H1 (cell line): Measurements from ENCODE around the gene ZNF362. TPM values are rescaled to one million over a fixed set of nuclear protein-coding genes. Genes with fewer than 3 reads are reported as not detected.

ENCODE experiments used
- CTCF ChIA-PET: fragments of 300-600 bp; sonication (Branson Sonifier 250); formaldehyde crosslinking; loops from one replicate; lab custom pipeline; 2021; ENCODE audit not compliant: partially characterized antibody; lab: Charles Lee
- POLR2A ChIA-PET: fragments of 300-600 bp; sonication (Branson Sonifier 250); formaldehyde crosslinking; loops from one replicate; lab custom pipeline; 2021; ENCODE audit warnings: inconsistent platforms; ENCODE audit not compliant: partially characterized antibody; lab: Charles Lee
- DNase-seq, 2 experiments: peaks; one replicate each; pipeline versions ENCODE4 v3.0.0 to v3.0.0-alpha.2; 2010 to 2022; ENCODE audit warnings: low spot score in 2 of 2, low read depth in 1 of 2, mixed read lengths in 1 of 2
- FAIRE-seq: peaks from 2 replicates; lab custom pipeline; 2011; peaks lifted over from hg19 to GRCh38; lab: Jason Lieb, UNC
- H2AFZ ChIP-seq: 2 replicates; pipeline ENCODE4 v1.8.1; 2012; ENCODE audit warnings: low read length, inconsistent platforms
- H2AK5ac ChIP-seq: 2 replicates; pipeline ENCODE4 v1.6.1; 2013; ENCODE audit warnings: low read depth, low read length
- H2BK120ac ChIP-seq: replicated peaks from 2 replicates; pipeline ENCODE3; 2013; ENCODE audit warnings: low read depth, low read length, inconsistent platforms
- H2BK12ac ChIP-seq: 2 replicates; pipeline ENCODE4 v1.6.1; 2013; ENCODE audit warnings: low read depth, low read length
- H2BK15ac ChIP-seq: 2 replicates; pipeline ENCODE4 v1.6.1; 2013; ENCODE audit warnings: low read length
- H2BK20ac ChIP-seq: 2 replicates; pipeline ENCODE4 v1.6.1; 2013; ENCODE audit warnings: low read length
- H2BK5ac ChIP-seq: 2 replicates; pipeline ENCODE4 v1.6.1; 2013; ENCODE audit warnings: low read depth, low read length
- H3K14ac ChIP-seq: 2 replicates; pipeline ENCODE4 v1.6.1; 2013; ENCODE audit warnings: inconsistent platforms; ENCODE audit not compliant: insufficient read length
- H3K18ac ChIP-seq: 2 replicates; pipeline ENCODE4 v1.6.1; 2013; ENCODE audit warnings: low read length; ENCODE audit errors: extremely low read depth
- H3K23ac ChIP-seq: 2 replicates; pipeline ENCODE4 v1.6.1; 2013; ENCODE audit warnings: inconsistent platforms; ENCODE audit not compliant: insufficient read length
- H3K23me2 ChIP-seq: 2 replicates; pipeline ENCODE4 v1.6.1; 2013; ENCODE audit warnings: low read depth, low read length
- H3K27ac ChIP-seq: 2 replicates; pipeline ENCODE4 v1.6.1; 2011; ENCODE audit warnings: low read depth, low read length, inconsistent platforms
- H3K27me3 ChIP-seq, 4 experiments: replicated peaks in 1 of 4; 1 replicate in 1 of 4; 2 replicates in 3 of 4; pipeline versions ENCODE4 v1.6.1 to v1.8.1; 2011 to 2013; ENCODE audit warnings: low read length in 3 of 4, mild to moderate bottlenecking in 3 of 4, inconsistent platforms in 2 of 4, mixed read lengths in 2 of 4, moderate library complexity in 1 of 4; ENCODE audit not compliant: control insufficient read depth in 3 of 4, insufficient read depth in 3 of 4; ENCODE audit errors: extremely low read depth in 1 of 4
- H3K36me3 ChIP-seq, 4 experiments: 2 replicates each; pipeline versions ENCODE4 v1.6.1 to v1.8.1; 2011 to 2013; ENCODE audit warnings: mild to moderate bottlenecking in 4 of 4, low read length in 3 of 4, moderate library complexity in 2 of 4, control low read depth in 1 of 4, inconsistent platforms in 1 of 4; ENCODE audit not compliant: insufficient read depth in 4 of 4, control insufficient read depth in 2 of 4
- H3K4ac ChIP-seq: replicated peaks from 2 replicates; pipeline ENCODE3; 2013; ENCODE audit warnings: low read length, low read depth, mixed read lengths, inconsistent platforms; ENCODE audit not compliant: insufficient read length
- H3K4me1 ChIP-seq, 4 experiments: replicated peaks in 1 of 4; 1 replicate in 1 of 4; 2 replicates in 3 of 4; pipeline versions ENCODE4 v1.6.1 to v1.8.1; 2011 to 2013; ENCODE audit warnings: low read length in 3 of 4, inconsistent platforms in 2 of 4, mixed read lengths in 1 of 4; ENCODE audit not compliant: insufficient read depth in 4 of 4, control insufficient read depth in 3 of 4
- H3K4me2 ChIP-seq, 2 experiments: 2 replicates each; pipeline versions ENCODE4 v1.6.1 to v1.8.1; 2011 to 2013; ENCODE audit warnings: low read depth in 2 of 2, low read length in 2 of 2, control low read depth in 1 of 2, inconsistent platforms in 1 of 2, mild to moderate bottlenecking in 1 of 2; ENCODE audit not compliant: insufficient read depth in 1 of 2
- H3K4me3 ChIP-seq, 4 experiments: fragments of 200-600, 300-600 bp in 1 of 4; sonication (generic), shearing (Covaris generic), sonication (Bioruptor Twin) in 1 of 4; 2 replicates each; pipeline versions ENCODE4 v1.5.1 to v1.8.1; 2011 to 2016; ENCODE audit warnings: low read length in 4 of 4, low read depth in 3 of 4, control low read depth in 2 of 4, inconsistent platforms in 2 of 4, mild to moderate bottlenecking in 2 of 4, mixed read lengths in 1 of 4, moderate library complexity in 1 of 4; ENCODE audit not compliant: insufficient read depth in 2 of 4; ENCODE audit errors: extremely low read depth in 1 of 4
- H3K56ac ChIP-seq: replicated peaks from 2 replicates; pipeline ENCODE3; 2013; ENCODE audit warnings: low read depth, mild to moderate bottlenecking, mixed read lengths, low read length, inconsistent platforms; ENCODE audit not compliant: insufficient read length
- H3K79me1 ChIP-seq: 2 replicates; pipeline ENCODE4 v1.6.1; 2013; ENCODE audit warnings: low read depth, low read length, control low read depth
- H3K79me2 ChIP-seq, 2 experiments: 2 replicates each; pipeline versions ENCODE4 v1.6.1 to v1.8.1; 2012 to 2013; ENCODE audit warnings: low read length in 2 of 2, mild to moderate bottlenecking in 2 of 2, inconsistent platforms in 1 of 2; ENCODE audit not compliant: insufficient read depth in 2 of 2, control insufficient read depth in 1 of 2
- H3K9ac ChIP-seq, 4 experiments: replicated peaks in 1 of 4; 1 replicate in 1 of 4; 2 replicates in 3 of 4; pipeline versions ENCODE4 v1.6.1 to v1.8.1; 2011 to 2013; ENCODE audit warnings: low read depth in 3 of 4, low read length in 3 of 4, control low read depth in 2 of 4, mild to moderate bottlenecking in 2 of 4, moderate library complexity in 2 of 4, inconsistent platforms in 1 of 4; ENCODE audit errors: extremely low read depth in 1 of 4
- H3K9me3 ChIP-seq, 2 experiments: 2 replicates each; pipeline versions ENCODE4 v1.6.1 to v1.8.1; 2012 to 2013; ENCODE audit warnings: mild to moderate bottlenecking in 2 of 2, moderate library complexity in 2 of 2, control low read depth in 1 of 2, inconsistent platforms in 1 of 2, low read depth in 1 of 2, low read length in 1 of 2, mixed read lengths in 1 of 2; ENCODE audit not compliant: insufficient read depth in 2 of 2
- H4K20me1 ChIP-seq, 2 experiments: replicated peaks in 1 of 2; 2 replicates each; pipeline versions ENCODE3 to v1.8.1; 2011 to 2013; ENCODE audit warnings: inconsistent platforms in 2 of 2, low read length in 2 of 2, mild to moderate bottlenecking in 1 of 2; ENCODE audit not compliant: insufficient read depth in 2 of 2, control insufficient read depth in 1 of 2
- H4K5ac ChIP-seq: 2 replicates; pipeline ENCODE4 v1.6.1; 2013; ENCODE audit warnings: low read length, low read depth, mixed read lengths, inconsistent platforms; ENCODE audit not compliant: insufficient read length
- H4K8ac ChIP-seq: 2 replicates; pipeline ENCODE4 v1.8.0; 2013; ENCODE audit warnings: mild to moderate bottlenecking, moderate library complexity, low read length, inconsistent platforms; ENCODE audit not compliant: insufficient read depth; ENCODE audit errors: extremely low read depth
- H4K91ac ChIP-seq: replicated peaks from 2 replicates; pipeline ENCODE3; 2013; ENCODE audit warnings: low read length, mixed read lengths, inconsistent platforms; ENCODE audit not compliant: insufficient read length
- CBX5 ChIP-seq: fragments of 300-800, 300-1000 bp; sonication (generic); IDR thresholded peaks from 2 replicates; pipeline ENCODE4 v1.7.1; 2016; ENCODE audit warnings: antibody characterized with exemption, low read length, low read depth
- HDAC2 ChIP-seq, 2 experiments: fragments of 300-600 bp in 1 of 2; sonication (generic) in 1 of 2; IDR thresholded peaks; 2 replicates each; pipeline ENCODE4 v1.6.1; 2011 to 2012; ENCODE audit warnings: low read depth in 2 of 2, low read length in 2 of 2, mild to moderate bottlenecking in 2 of 2, moderate library complexity in 2 of 2, borderline replicate concordance in 1 of 2, inconsistent platforms in 1 of 2
- NRF1 ChIP-seq: IDR thresholded peaks from 2 replicates; pipeline ENCODE4 v1.6.1; 2011; ENCODE audit warnings: mild to moderate bottlenecking, low read depth, low read length, improper control_type of control experiment
- RFX5 ChIP-seq: IDR thresholded peaks from 2 replicates; pipeline ENCODE4 v1.6.1; 2011; ENCODE audit warnings: low read depth, low read length, improper control_type of control experiment, borderline replicate concordance
- RNF2 ChIP-seq: fragments of 200-900, 300-1000 bp; sonication (generic); IDR thresholded peaks from 2 replicates; pipeline ENCODE4 v1.7.1; 2016; ENCODE audit warnings: borderline replicate concordance, low read depth, mild to moderate bottlenecking, antibody characterized with exemption, low read length; ENCODE audit not compliant: poor library complexity, severe bottlenecking; ENCODE audit errors: missing control alignments
- SIN3A ChIP-seq, 2 experiments: IDR thresholded peaks in 1 of 2; conservative IDR thresholded peaks in 1 of 2; 2 replicates each; pipeline ENCODE4 v1.6.1; 2011 to 2012; ENCODE audit warnings: low read length in 2 of 2, improper control_type of control experiment in 1 of 2, low read depth in 1 of 2, mild to moderate bottlenecking in 1 of 2
- SP2 ChIP-seq: IDR thresholded peaks from 2 replicates; pipeline ENCODE4 v1.6.1; 2012; ENCODE audit warnings: mild to moderate bottlenecking, low read length, inconsistent platforms
- SP4 ChIP-seq: IDR thresholded peaks from 2 replicates; pipeline ENCODE4 v1.6.1; 2012; ENCODE audit warnings: low read length, inconsistent platforms
- SUZ12 ChIP-seq: fragments of 200-600 bp; sonication (generic); IDR thresholded peaks from 2 replicates; pipeline ENCODE4 v1.6.1; 2012; ENCODE audit warnings: mild to moderate bottlenecking, inconsistent platforms, low read length, moderate library complexity, mixed read lengths
- WGBS, 2 experiments: shearing (Covaris generic) in 1 of 2; methylation state at CpG; one replicate each; pipeline versions ENCODE4 v1.1.6 to v1.1.7; 2013 to 2015; ENCODE audit warnings: low lambda C conversion rate in 2 of 2, mixed read lengths in 2 of 2, inconsistent platforms in 1 of 2, low coverage in 1 of 2, missing lambda C conversion rate in 1 of 2; ENCODE audit not compliant: insufficient replicate concordance in 2 of 2, insufficient coverage in 1 of 2, insufficient read length in 1 of 2; ENCODE audit errors: extremely low coverage in 1 of 2, missing lambda C conversion rate in 1 of 2; 5-methylcytosine and 5-hydroxymethylcytosine counted together
- polyA plus RNA-seq, 7 experiments: library from polyadenylated mRNA; depleted of rRNA in 3 of 7; stranded (reverse) in 5 of 7; unstranded in 2 of 7; fragments of >200 nt in 5 of 7; fragments of 200-250 nt in 2 of 7; gene quantifications; 1 replicate in 5 of 7; 2 replicates in 1 of 7; 4 replicates in 1 of 7; pipeline versions ENCODE4 v1.2.1 to v1.2.3, GENCODE V29; 2011 to 2013; ENCODE audit warnings: missing spikeins in 2 of 7, mixed read lengths in 2 of 7
- total RNA-seq: library from RNA; stranded (reverse); fragmentation: NEBNext Ultra II Directional; extraction: Animal tissue kit (Norgen Biotek cat#: 25700); gene quantifications from 2 replicates; pipeline ENCODE4 v1.2.1, GENCODE V29; 2021
- TF ChIP-seq, protein P1 (sequence below): IDR thresholded peaks from 2 replicates; pipeline ENCODE4 v1.6.1; 2012; ENCODE audit warnings: inconsistent platforms

Gene ZNF362
- total and polyA plus RNA-seq, 2 of the 8 experiments (the other 6 are each of a cell fraction or from before 2014, with no cell fraction given): 24.2 to 27.8 TPM

DNA sequence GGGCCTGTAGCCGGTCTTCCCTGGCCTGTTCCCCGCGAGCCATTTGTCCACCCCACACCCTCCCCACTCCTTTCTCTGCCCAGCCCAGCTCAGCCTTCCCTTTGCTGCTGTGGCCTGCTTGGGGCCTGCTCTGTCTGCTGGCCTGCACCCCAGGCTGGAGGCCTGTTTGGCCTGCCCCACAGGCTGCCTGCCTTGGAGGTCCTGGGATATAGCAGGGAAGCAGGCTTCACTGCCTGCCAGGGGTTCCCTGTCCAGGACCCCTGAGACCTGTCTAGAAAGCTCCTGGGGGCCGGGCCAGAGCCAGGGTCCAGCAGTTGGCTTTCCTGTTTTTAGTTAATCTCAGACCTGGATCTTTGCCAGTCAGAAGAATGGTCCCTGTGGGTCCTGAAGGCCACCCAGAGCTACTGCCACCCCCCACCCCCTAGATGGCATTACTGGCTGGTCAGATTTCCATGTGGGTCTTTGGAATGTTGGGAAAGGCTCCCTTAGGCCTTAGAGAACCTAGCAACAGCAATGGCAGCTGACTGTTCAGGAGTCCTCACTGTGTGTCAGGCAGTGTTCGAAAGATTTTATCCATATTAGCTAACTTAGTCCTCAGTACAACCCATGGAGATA lies 7.7 kb downstream of the ZNF362 start:
- no peak overlapping the region for H2BK120ac ChIP-seq
- no peak overlapping the region for H3K56ac ChIP-seq
- no peaks in the 10 kb centered on the region; the same call in 1 of the 2 replicates for H3K23me2 ChIP-seq
- peaks cover 0 to 36% of the 10 kb centered on the region in 2 experiments; a peak in 2 of 4 replicates for H3K79me2 ChIP-seq
- peaks cover 0 to 2% (median 0%) of the 10 kb centered on the region in 4 experiments; a peak in 1 of 8 replicates for H3K36me3 ChIP-seq
- peaks cover 5 to 13% of the 10 kb centered on the region in 2 experiments for H4K20me1 ChIP-seq
- no peak overlapping the region for H3K14ac ChIP-seq
- CTCF ChIA-PET: interaction anchor here (0.7 to 2.3 kb wide), 7 partner anchors 10 to 126 kb away, joined by 3 to 8 read pairs (median 3); no protein-coding TSS in a partner anchor
- H3K4me3 ChIP-seq: no peak overlapping the region
- H2AK5ac ChIP-seq: no peak overlapping the region
- H3K79me1 ChIP-seq: peaks cover 26% of the 10 kb centered on the region
- no peak overlapping the region for H2BK20ac ChIP-seq
- no peak overlapping the region for H3K9ac ChIP-seq
- POLR2A ChIA-PET: interaction anchor here (1.3 kb wide), 1 partner anchor 9 kb away, joined by 5 read pairs; no protein-coding TSS in a partner anchor
- no peak overlapping the region for H4K8ac ChIP-seq
- H3K4me1 ChIP-seq: peaks cover 0 to 8% (median 0%) of the 10 kb centered on the region in 4 experiments; a peak in 4 of 7 replicates
- FAIRE-seq (no peak), DNase-seq (no peak)
- H3K4ac ChIP-seq: no peak overlapping the region
- 80% methylated on average over 5 of the region's 5 CpGs; no CpG with 5 or more reads in 1 of the 2 experiments for WGBS, 2 experiments
- no peaks in the 10 kb centered on the region; a peak in 1 of 7 replicates for H3K27me3 ChIP-seq
- H2AFZ ChIP-seq: no peak overlapping the region
- H3K23ac ChIP-seq: no peak overlapping the region
- H3K9me3 ChIP-seq: no peaks in the 10 kb centered on the region
- H3K27ac ChIP-seq: no peak overlapping the region
- no peak overlapping the region; the same call in 1 of the 2 replicates for H2BK12ac ChIP-seq
- H3K4me2 ChIP-seq: no peak overlapping the region
- H4K91ac ChIP-seq: no peak overlapping the region
- no peak overlapping the region for H4K5ac ChIP-seq
- no peak overlapping the region; the same call in 1 of the 2 replicates for H3K18ac ChIP-seq
- H2BK15ac ChIP-seq: no peak overlapping the region
- H2BK5ac ChIP-seq: no peak overlapping the region
- TF ChIP-seq SIN3A (conservative IDR thresholded peaks at IDR 0.05 in 1 of 2, IDR thresholded peaks at IDR 0.05 in 1 of 2; ENCODE audit: low read depth in 1 of 2, low read length in 2 of 2) (no peak), CBX5 (no peak), SP2 (no peak), SUZ12 (no peak), SP4 (no peak), RFX5 (no peak), NRF1 (no peak), HDAC2 (IDR thresholded peaks at IDR 0.05; ENCODE audit: borderline replicate concordance in 1 of 2, low read depth in 2 of 2, low read length in 2 of 2) (no peak), RNF2 (no peak)
- TF ChIP-seq, protein P1, sequence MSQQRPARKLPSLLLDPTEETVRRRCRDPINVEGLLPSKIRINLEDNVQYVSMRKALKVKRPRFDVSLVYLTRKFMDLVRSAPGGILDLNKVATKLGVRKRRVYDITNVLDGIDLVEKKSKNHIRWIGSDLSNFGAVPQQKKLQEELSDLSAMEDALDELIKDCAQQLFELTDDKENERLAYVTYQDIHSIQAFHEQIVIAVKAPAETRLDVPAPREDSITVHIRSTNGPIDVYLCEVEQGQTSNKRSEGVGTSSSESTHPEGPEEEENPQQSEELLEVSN: no peak
